Activated CD4-positive, alpha-beta T cell treated with anti-CD3 and anti-CD28 coated beads, Interleukin-2, amount 50 U/mL, for 24 hours (primary cell): ENCODE data around the gene ZBED4.

Experiments
- DNase-seq, 2 donors: peaks; one replicate each; pipeline ENCODE4 v3.0.0-alpha.2; 2020; ENCODE audit warnings: low read depth in 1 of 2, low spot score in 1 of 2

Gene ZBED4

DNA sequence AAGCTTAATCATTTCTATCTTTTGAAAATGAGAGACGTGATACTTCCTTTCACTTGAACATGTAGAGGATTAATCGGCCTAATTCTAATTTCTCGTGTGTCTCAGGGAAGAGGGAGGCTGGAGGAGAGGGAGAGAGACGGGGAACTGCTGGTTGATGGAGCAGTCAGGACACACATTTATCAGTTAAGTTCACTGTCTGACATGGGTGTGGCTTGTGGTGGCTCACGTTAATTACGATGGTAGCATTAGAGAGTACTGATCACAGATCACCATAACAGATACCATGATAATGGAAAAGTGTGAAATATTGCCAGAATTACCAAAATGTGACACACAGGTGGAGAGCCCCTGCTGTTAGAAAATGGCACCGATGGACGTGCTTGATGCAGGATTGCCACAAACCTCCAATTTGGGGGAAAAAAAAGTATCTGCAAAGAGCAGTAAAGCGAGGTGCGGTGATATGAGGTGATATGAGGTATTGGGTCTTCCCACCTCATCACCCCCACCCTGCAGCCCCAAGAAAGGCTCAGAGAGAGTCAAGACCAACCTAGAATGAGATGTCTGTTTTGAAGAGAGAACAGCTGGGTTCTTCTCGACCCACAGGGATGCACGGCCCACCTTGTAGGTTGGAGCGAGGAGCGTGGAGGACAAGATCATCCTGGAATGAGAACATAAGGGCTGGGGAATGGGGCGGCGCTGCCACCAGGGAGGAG lies 19.7 kb downstream of the ZBED4 start:
- DNase-seq, result no peak

DNA sequence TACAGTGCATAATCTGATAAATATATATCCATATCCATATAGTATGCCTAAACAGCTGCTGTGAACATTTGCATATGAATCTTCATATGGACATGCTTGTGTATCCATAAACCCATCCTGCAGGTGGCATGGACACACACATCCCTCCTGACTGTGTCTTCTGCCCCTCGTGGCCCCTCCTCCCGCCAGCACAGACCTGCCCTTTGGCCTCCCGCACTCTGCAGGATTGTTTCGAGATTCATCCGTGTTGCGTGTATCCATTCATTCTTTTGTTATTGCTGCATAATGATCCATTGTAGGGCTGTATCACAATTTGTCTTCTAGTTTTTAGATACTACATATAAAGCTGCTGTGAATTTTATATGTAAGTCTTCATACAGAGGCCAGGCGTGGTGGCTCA lies 24.0 kb downstream of the ZBED4 start:
- DNase-seq, result no peak

DNA sequence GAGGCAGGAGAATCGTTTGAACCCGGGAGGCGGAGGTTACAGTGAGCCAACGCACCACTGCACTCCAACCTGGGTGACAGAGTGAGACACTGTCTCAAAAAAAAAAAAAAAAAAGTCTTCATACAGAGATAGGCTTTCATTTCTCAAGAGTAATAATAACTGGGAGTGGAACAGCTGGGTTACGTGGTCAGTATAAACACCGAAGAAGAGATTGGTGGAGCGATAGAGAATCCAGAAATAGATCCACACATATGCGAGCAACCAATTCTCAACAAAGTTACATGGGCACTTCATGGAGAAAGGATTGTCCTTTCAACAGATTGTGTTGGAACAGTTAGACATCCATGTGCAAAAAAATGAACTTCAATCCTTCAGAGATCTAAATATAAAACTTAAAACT lies 24.6 kb downstream of the ZBED4 start:
- no peak for DNase-seq

DNA sequence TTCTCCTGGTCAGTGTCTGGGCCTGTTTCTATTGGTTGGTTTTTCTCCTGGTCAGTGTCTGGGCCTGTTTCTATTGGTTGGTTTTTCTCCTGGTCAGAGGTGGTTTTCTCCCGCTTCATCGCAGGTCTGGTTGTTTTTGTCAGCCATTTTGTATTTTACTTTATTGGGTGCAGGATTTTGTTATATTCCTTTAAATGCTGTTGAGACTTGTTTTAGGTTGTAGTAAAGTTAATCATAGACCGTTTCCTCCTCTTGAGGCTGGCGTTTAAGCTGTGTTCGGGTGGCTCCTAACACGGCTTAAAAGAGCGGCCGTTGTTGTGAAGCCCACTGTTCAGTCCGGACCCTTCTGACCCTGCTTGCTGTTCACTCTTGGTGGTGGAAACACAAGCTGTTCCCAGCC lies 26.2 kb downstream of the ZBED4 start:
- DNase-seq, result no peak

DNA sequence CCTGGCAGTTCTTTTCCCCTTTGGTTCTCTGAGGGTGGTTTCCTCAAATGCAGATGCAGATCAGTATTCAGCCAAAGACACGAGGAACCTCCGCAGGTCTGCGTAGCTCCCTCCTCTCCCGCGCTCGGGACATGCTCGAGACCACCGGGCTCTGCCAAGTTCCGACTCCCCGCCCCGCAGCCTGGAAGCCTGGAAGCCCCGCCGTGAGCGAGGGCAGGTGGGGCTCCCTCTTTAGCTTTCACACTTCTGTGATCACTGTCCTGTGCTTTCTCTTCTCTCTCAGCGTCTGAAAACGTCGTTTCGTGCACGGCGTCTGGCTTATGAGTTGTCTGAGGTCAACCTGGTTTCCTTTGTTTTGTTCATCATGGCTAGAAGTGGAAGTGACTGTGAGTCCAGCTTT lies 26.6 kb downstream of the ZBED4 start:
- DNase-seq, result no peak

DNA sequence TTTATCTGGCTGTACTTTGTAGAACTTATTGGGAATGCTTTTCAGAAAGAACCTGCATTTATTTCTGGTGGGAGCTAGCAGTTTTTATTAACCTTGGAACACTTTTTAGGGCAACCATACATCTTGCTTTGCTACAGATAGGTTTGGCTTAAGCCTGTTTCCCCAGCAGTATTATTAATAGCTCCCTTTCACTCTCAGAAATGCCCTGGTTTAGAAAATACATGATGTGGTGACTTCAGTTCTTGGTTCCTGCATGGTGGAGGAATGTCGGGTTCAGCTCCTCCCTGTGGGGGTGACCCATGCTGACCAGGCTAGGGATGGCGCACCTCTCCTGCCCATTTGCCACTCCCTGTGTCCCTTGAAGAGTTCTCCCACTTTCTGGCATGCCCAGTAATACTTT lies 28.2 kb downstream of the ZBED4 start:
- no peak for DNase-seq

DNA sequence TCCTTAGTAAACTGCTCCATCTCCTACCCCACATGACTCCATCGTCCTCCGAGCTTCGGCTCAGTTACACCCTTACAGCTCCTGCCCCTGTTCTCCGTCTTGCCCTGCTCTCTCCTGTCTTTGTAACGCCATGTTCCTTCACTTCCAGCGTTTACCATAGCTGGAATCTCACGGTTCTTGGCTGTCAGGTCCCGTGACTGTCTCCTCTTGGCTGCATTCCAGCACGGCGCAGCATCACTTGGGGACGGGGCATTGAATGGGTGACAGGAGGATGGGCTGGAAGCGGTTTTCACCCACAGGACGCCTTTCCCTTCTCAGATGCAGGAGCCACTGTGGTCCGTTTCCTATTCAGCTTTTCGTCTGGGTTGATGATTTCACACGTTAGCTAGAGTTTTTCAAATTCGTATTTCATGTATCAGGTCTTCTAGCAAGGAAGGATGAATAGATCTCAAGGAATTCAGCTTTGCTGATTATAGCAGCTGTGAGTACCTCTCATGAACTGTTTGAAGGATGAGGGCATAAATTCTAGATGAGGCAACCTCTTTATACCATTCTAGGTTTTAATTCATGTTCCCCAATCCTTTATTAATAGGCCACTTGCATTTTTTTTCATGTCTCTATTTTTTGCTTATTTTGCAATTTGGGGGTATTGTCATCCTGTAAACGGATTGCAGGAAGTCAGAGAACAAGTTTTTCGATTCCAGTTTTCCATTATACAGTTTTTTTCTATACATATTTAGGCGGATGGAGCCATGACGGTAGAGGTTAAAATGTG lies 29.1 kb downstream of the ZBED4 start:
- no peak for DNase-seq

DNA sequence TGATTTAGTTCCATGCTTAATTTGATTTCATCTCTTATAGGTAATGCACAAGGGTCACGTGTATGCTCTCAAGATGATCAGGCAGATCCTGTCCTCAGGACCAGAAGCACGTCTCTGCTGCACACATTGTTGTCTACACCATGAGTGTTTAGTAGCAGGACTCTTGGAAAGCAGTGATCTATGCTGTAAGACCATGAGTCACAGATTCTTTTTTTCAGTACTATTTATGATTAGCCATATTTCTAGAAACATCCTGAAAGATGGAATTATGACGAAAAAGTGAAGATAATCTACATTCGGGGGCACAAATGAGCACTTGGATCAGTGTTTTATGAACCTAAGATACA lies 29.6 kb downstream of the ZBED4 start:
- no peak for DNase-seq

DNA sequence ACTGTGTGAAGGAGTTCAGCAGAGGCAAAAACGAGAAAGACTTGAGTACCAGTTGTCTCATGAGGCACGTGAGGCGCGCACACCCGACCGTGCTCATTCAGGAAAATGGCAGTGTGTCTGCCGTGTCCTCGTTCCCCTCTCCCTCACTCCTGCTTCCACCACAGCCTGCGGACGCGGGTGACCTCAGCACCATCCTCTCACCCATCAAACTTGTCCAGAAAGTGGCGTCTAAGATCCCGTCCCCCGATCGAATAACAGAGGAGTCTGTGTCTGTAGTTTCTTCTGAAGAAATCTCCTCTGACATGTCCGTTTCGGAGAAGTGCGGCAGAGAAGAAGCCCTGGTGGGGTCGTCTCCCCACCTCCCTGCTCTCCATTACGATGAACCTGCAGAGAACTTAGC lies 30.4 kb downstream of the ZBED4 start:
- DNase-seq, result no peak

DNA sequence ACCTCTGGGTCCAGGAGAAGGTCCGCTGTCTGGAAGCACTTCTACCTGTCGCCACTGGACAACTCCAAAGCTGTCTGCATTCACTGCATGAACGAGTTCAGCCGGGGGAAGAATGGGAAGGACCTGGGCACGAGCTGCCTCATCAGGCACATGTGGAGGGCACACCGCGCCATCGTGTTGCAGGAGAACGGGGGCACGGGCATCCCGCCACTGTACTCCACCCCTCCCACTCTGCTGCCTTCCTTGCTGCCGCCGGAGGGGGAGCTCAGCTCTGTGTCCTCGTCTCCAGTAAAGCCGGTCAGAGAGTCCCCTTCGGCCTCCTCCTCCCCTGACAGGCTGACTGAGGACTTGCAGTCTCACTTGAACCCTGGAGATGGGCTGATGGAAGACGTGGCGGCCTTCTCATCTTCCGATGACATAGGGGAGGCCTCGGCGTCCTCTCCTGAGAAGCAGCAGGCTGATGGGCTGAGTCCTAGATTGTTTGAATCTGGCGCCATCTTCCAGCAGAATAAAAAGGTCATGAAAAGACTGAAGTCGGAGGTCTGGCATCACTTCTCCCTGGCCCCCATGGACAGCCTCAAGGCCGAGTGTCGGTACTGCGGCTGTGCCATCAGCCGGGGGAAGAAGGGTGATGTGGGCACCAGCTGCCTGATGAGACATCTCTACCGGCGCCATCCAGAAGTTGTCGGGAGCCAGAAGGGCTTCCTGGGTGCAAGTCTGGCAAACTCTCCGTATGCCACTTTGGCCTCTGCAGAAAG lies 31.0 kb downstream of the ZBED4 start:
- DNase-seq, result no peak

DNA sequence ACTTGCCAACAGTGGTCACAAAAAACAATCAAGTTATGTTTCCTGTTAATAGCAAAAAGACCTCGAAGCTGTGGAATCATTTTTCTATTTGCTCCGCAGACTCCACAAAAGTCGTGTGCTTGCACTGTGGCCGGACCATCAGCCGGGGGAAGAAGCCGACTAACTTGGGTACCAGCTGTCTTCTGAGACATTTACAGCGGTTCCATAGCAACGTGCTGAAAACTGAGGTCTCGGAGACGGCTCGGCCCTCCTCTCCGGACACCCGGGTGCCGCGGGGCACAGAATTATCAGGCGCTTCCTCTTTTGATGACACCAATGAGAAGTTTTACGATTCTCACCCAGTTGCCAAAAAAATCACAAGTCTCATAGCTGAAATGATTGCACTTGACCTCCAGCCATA lies 31.6 kb downstream of the ZBED4 start:
- DNase-seq, result no peak

DNA sequence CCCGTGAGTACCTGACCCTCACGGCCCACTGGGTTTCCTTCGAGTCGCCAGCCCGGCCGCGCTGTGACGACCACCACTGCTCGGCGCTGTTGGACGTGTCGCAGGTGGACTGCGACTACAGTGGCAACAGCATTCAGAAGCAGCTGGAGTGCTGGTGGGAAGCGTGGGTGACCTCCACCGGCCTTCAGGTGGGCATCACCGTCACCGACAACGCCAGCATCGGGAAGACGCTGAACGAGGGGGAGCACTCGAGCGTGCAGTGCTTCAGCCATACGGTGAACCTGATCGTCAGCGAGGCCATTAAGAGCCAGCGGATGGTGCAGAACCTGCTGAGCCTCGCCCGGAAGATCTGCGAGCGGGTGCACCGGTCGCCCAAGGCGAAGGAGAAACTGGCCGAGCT lies 32.2 kb downstream of the ZBED4 start:
- DNase-seq, result no peak

DNA sequence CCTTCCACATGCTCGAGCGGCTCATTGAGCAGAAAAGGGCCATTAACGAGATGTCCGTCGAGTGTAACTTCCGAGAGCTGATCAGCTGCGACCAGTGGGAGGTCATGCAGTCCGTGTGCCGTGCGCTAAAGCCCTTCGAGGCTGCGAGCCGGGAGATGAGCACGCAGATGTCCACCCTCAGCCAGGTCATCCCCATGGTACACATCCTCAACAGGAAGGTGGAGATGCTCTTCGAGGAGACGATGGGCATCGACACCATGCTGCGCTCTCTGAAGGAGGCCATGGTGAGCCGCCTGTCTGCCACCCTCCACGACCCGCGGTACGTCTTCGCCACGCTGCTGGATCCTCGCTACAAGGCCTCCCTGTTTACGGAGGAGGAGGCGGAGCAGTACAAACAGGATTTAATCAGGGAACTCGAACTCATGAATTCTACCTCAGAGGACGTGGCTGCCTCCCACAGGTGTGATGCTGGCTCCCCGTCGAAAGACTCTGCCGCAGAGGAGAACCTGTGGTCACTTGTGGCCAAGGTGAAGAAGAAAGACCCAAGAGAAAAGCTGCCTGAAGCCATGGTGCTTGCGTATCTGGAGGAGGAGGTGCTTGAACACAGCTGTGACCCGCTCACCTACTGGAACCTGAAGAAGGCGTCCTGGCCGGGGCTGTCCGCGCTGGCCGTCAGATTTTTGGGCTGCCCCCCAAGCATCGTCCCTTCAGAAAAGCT lies 32.9 kb downstream of the ZBED4 start:
- DNase-seq, result no peak

DNA sequence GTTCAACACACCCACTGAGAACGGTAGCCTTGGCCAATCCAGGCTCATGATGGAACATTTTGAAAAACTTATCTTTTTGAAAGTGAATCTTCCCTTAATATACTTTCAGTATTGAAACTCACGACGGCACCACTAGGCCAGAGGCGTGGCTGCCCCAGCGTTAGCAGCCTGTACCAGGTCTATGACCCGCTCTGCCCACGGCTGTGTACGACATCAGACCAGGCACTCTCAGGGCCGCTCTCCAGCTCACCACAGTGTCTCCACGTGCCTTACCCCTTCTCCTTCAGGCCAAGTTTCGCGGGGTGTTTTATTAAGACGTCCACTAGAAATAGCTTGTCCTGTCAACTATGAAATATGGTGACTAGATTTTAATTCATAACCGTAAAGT lies 33.4 kb downstream of the ZBED4 start:
- DNase-seq, result no peak

DNA sequence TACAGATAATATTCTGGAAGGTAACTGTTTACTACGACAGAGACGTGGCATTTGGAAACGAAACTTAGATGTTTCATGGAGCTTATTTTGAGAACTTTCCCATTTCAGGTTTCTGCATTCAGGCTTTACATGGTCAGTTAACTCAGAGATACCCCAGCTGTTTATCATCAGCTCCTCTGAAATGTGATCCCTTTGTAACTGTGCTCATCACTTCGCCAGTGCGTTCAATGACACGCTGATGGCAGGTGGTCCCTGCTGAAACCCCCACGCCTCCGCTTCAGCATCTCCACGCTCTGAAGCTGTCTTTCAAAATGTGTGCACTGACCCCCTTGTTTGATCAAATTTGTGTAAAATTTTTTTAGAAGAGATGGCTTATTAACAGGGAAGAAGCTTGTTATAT lies 34.1 kb downstream of the ZBED4 start:
- no peak for DNase-seq

DNA sequence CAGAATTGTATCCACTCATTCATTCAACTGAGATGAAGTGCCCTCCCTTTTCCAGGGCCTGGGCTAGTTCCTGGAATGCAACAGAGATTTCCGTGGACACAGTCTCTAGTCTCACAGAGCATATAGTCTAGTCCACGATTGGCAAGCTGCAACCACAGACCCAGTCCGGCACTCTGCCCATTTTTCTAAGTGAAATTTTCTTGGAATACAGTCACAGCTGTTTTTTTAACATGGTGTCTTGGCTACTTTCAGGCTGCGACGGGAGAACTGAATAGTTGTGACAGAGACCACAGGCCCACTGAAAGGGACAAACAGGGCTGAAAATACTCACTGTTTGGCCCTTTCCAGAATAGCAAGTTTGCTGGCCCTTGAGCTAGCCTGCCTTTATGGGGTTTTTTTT lies 35.4 kb downstream of the ZBED4 start:
- no peak for DNase-seq

DNA sequence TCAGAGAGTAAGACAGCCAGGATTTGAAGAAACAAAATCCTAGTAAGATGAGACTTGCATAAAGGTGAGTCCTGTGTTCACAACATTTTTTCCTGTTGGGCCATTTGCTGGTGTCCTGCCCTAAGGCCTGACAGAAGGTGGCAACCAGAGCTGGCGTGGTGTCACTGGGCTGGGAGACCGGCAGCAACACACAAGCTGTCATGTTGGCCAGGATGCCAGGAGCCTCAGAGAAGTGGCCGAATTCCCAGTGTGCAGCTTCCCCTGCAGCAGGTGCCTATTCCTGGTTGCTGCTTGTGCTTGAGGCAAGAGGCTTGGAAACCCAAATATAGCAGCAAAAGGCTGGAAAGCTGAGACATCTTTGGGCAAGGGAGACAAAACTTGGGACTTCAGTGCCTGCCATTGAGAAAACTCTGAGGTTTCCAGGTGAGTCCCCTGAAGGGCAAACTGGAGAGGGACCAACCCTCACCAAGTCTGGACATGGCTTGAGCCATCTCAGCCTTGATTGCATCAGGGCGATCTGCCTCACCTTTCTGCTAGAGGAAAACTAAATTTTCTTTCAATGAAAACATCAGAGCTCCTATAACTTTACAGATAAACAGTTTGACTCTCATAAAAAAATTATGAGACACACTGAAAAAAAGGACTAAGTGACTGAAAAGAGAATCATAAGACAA lies 38.7 kb downstream of the ZBED4 start:
- no peak for DNase-seq

DNA sequence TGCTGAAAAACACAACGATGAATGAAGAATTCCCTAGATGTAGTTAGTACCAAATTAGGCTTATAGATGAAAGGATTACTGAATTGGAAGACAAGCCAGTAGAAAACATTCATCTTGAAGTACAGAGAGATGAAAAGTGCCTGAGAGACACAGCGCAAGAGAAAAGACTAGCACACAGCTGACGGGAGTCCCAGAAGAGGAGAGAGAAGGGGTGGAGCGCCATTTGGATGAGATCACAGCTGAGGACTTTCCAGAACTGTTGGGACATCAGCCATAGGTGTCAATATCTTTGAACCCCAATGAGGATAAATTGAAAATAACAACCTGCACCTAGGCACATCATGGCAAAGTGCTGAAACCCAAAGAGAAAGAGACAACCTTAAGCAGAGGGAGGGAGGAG lies 39.4 kb downstream of the ZBED4 start:
- DNase-seq, result no peak

DNA sequence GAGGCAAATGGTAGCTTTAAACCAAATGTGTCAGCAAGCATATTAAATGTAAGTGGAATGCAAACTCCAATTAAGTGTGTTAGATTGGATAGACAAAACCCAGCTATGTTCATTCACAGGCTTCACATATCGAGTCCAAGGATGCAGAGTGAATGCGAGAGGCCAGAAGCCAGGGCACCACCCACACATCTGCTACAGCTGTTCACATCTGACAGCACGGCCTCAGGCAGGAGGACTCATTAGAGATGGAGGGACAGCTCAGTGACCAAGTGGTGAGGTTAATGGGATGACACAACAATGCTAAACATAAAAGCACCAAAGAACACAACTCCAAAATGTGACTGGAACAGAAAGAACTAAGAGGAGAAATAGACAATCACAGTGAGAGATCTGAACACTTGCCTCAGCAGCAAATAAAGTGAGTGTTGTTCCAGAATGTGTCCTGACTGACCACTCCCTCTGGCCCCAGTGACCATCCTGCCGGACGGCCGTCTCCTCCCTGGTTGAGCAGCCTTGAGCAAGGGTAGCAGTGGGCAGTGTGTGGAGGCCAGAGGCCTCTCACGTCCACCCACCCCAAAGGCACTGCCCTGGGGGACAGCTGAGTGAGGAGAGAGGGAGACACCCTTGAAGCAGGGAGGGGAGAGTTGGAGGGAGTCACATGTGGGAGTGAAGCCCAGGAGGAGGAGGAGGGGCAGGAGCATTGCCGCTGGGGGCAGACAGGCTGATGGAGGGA lies 40.8 kb downstream of the ZBED4 start:
- no peak for DNase-seq

DNA sequence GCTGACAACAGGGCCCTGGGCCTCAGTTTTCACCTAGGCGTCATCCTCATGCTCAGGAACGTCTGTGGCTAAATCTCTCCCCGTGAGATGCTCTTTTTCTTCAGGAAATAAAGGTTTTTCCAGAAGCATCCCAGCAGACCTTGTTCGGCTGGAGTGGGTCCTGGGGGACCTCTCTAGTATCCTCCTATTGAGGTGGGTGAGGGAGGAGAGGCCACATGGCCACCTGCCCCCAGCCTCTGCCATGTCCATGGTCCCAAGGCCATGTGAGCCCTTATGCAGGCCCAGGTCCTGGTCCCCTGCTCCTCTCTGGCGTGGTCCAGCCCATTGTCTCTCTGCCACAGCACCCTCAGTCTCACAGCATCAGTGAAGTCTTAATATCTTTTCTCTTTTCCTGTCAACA lies 42.6 kb downstream of the ZBED4 start:
- no peak for DNase-seq
